Vagina (tissue), 2 donors: Measurements from ENCODE around the gene STON2. TPM values are rescaled to one million over a fixed set of nuclear protein-coding genes. Genes with fewer than 3 reads are reported as not detected.
"Not testable (repeated sequence)": the region's sequence is repeated elsewhere in the genome, so short reads cannot be mapped to it uniquely, and the experiment has no call there.

Source experiments
- DNase-seq, 2 donors: peaks; one replicate each; pipeline ENCODE4 v3.0.0-alpha.2; 2017; ENCODE audit errors: extremely low spot score in 2 of 2
- H3K27ac ChIP-seq: fragments of 200-600 bp; sonication (generic); one replicate; pipeline ENCODE4 v1.5.1; 2019
- H3K27me3 ChIP-seq: fragments of 200-600 bp; sonication (generic); one replicate; pipeline ENCODE4 v1.5.1; 2019
- H3K36me3 ChIP-seq, 2 donors: fragments of 200-600 bp; sonication (generic); one replicate each; pipeline ENCODE4 v1.5.1; 2017 to 2019
- H3K4me1 ChIP-seq: fragments of 200-600 bp; sonication (generic); one replicate; pipeline ENCODE4 v1.5.1; 2019
- H3K4me3 ChIP-seq, 2 donors: fragments of 200-600 bp; sonication (generic); 1 replicate in 1 of 2; 2 replicates in 1 of 2; pipeline ENCODE4 v1.5.1; 2016 to 2019
- H3K9me3 ChIP-seq: fragments of 200-600 bp; sonication (generic); one replicate; pipeline ENCODE4 v1.5.1; 2019
- CTCF ChIP-seq, 3 experiments: fragments of 450-650 bp in 2 of 3; fragments of 200-600 bp in 1 of 3; sonication (generic) in 1 of 3; IDR thresholded peaks; one replicate each; pipeline ENCODE4 v1.5.1; 2017 to 2019; ENCODE audit warnings: antibody characterized with exemption in 3 of 3, mild to moderate bottlenecking in 2 of 3, moderate library complexity in 2 of 3
- POLR2A ChIP-seq, 2 donors: fragments of 450-650 bp; IDR thresholded peaks; one replicate each; pipeline ENCODE4 v1.6.1; 2017; ENCODE audit warnings: antibody characterized with exemption in 2 of 2, mild to moderate bottlenecking in 2 of 2, moderate library complexity in 2 of 2
- POLR2AphosphoS5 ChIP-seq, 2 donors: sonication (generic); formaldehyde crosslinking; IDR thresholded peaks; one replicate each; pipeline ENCODE4 v1.9.0; 2017; ENCODE audit warnings: antibody characterized with exemption in 2 of 2, mild to moderate bottlenecking in 2 of 2, low read depth in 1 of 2; ENCODE audit not compliant: insufficient read depth in 1 of 2
- intact Hi-C: fragments of 100-400 bp; cut with DNase I; formaldehyde crosslinking; loops from one replicate; pipeline ENCODE4 v1.15.1; 2023
- total RNA-seq: library from RNA; depleted of rRNA; stranded (reverse); fragments of >200 nt; gene quantifications from one replicate; pipeline ENCODE4 v1.2.3, GENCODE V29; 2016

STON2 gene
- total RNA-seq, 1 donor from 2014 or later = 39.8 TPM

GRCh38 chr14:81430235-81430634, 30.1 kb upstream of the STON2 start:
- no peak for DNase-seq
- no peaks in the 10 kb centered on the region for H3K9me3 ChIP-seq
- TF ChIP-seq CTCF (IDR thresholded peaks at IDR 0.05) = no peak
- no peak for TF ChIP-seq POLR2A (IDR thresholded peaks at IDR 0.05)
- no peak for TF ChIP-seq POLR2AphosphoS5 (IDR thresholded peaks at IDR 0.05; ENCODE audit: insufficient read depth in 1 of 2, low read depth in 1 of 2)
- H3K36me3 ChIP-seq = no peaks in the 10 kb centered on the region
- no peak overlapping the region for H3K4me3 ChIP-seq
- H3K4me1 ChIP-seq = no peaks in the 10 kb centered on the region
- H3K27me3 ChIP-seq = no peaks in the 10 kb centered on the region
- intact Hi-C loops = no loop called here
- no peak overlapping the region for H3K27ac ChIP-seq

GRCh38 chr14:81429749-81430148, 29.6 kb upstream of the STON2 start:
- H3K4me3 ChIP-seq, intact Hi-C loops, DNase-seq, H3K27ac ChIP-seq, H3K9me3 ChIP-seq, H3K27me3 ChIP-seq, H3K4me1 ChIP-seq, H3K36me3 ChIP-seq: not testable (repeated sequence)

GRCh38 chr14:81429028-81429427, 28.9 kb upstream of the STON2 start:
- Histone ChIP-seq H3K36me3 (no peaks in the 10 kb centered on the region), H3K27ac (no peak overlapping the region), H3K4me3 (no peak overlapping the region), H3K4me1 (no peaks in the 10 kb centered on the region), H3K27me3 (no peaks in the 10 kb centered on the region), H3K9me3 (no peaks in the 10 kb centered on the region)
- intact Hi-C loops = no loop called here
- DNase-seq = no peak
- TF ChIP-seq CTCF (IDR thresholded peaks at IDR 0.05) = no peak
- no peak for TF ChIP-seq POLR2A (IDR thresholded peaks at IDR 0.05)
- no peak for TF ChIP-seq POLR2AphosphoS5 (IDR thresholded peaks at IDR 0.05; ENCODE audit: insufficient read depth in 1 of 2, low read depth in 1 of 2)

- H3K4me1 ChIP-seq = no peaks in the 10 kb centered on the region
- H3K4me3 ChIP-seq = no peak overlapping the region
- intact Hi-C loops = no loop called here
- TF ChIP-seq POLR2A (IDR thresholded peaks at IDR 0.05) = no peak
- no peak for TF ChIP-seq CTCF (IDR thresholded peaks at IDR 0.05)
- no peak for TF ChIP-seq POLR2AphosphoS5 (IDR thresholded peaks at IDR 0.05; ENCODE audit: insufficient read depth in 1 of 2, low read depth in 1 of 2)
- no peak overlapping the region for H3K27ac ChIP-seq
- DNase-seq = no peak
- no peaks in the 10 kb centered on the region for H3K36me3 ChIP-seq
- H3K27me3 ChIP-seq = no peaks in the 10 kb centered on the region
- no peaks in the 10 kb centered on the region for H3K9me3 ChIP-seq
Measured at GRCh38 chr14:81427348-81428058, 27.4 kb upstream of the STON2 start.

- no peaks in the 10 kb centered on the region for H3K4me1 ChIP-seq
- TF ChIP-seq CTCF (IDR thresholded peaks at IDR 0.05) (no peak), POLR2A (IDR thresholded peaks at IDR 0.05) (no peak), POLR2AphosphoS5 (IDR thresholded peaks at IDR 0.05; ENCODE audit: insufficient read depth in 1 of 2, low read depth in 1 of 2) (no peak)
- H3K4me3 ChIP-seq = no peak overlapping the region
- no peaks in the 10 kb centered on the region for H3K36me3 ChIP-seq
- no peak for DNase-seq
- H3K27me3 ChIP-seq = no peaks in the 10 kb centered on the region
- intact Hi-C loops = no loop called here
- H3K9me3 ChIP-seq = no peaks in the 10 kb centered on the region
- H3K27ac ChIP-seq = no peak overlapping the region
Measured at GRCh38 chr14:81423504-81423903, 23.4 kb upstream of the STON2 start.
